ENCODE measurements around the gene CDH13. TPM values are rescaled to one million over a fixed set of nuclear protein-coding genes. Genes with fewer than 3 reads are reported as not detected.

CDH13 gene
- total and polyA plus RNA-seq, 3 experiments from 2014 or later = not detected

DNA sequence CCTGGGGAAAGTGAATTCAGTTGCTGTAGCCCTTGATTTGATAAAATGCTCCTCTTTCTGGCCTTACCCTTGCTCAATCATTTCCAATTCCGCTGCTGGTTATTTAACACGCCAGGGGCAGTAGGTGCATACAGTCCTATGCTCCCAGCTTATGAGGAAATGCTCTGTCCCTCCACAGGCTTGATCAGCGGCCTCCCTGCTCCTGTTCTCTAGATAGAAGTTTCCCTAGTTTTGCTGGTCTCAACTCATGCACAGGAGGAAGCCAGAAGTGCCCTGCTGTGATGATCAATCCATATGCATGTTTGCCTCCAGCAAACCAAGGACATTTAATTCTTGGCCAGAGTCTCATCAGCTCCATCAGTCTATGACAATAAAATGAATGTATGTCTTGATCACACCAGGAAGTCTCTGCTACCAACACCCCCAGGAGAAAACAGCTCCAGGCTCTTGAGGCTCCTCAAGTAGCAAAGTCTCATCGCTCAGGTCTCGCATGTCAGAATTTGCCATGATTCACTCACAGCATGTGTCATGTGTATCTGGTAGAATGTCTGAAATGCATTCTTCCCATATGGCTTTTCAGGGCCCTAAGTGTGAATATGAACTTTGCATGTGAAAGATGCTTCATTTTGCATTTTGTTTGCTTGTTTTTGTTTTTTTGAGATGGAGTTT lies 208.9 kb downstream of the CDH13 start:
- no peaks in the 10 kb centered on the region for H3K27me3 ChIP-seq (ENCODE audit: insufficient read depth, low read length, poor library complexity, severe bottlenecking)
- no peak overlapping the region for H3K27ac ChIP-seq (ENCODE audit: low read depth, low read length)
- H3K27me3 Mint-ChIP-seq = peaks cover 1 to 4% of the 10 kb centered on the region in 2 donors
- no peaks in the 10 kb centered on the region for H3K36me3 Mint-ChIP-seq
- H3K4me1 Mint-ChIP-seq = no peaks in the 10 kb centered on the region
- no peak for DNase-seq
- CTCF ChIA-PET = no interaction called here
- POLR2A ChIA-PET = no interaction called here
- no peak overlapping the region for H3K4me3 ChIP-seq (ENCODE audit: low read length)
- H3K4me1 ChIP-seq (ENCODE audit: insufficient read depth, low read length) = no peaks in the 10 kb centered on the region
- H3K36me3 ChIP-seq (ENCODE audit: insufficient read depth, low read length) = no peaks in the 10 kb centered on the region
- no peak overlapping the region for H3K27ac Mint-ChIP-seq
- peaks cover 0 to 2% (median 0%) of the 10 kb centered on the region in 5 donors for H3K9me3 Mint-ChIP-seq
- no peak overlapping the region for H3K4me3 Mint-ChIP-seq
- H3K9me3 ChIP-seq (ENCODE audit: low read length) = no peaks in the 10 kb centered on the region

DNA sequence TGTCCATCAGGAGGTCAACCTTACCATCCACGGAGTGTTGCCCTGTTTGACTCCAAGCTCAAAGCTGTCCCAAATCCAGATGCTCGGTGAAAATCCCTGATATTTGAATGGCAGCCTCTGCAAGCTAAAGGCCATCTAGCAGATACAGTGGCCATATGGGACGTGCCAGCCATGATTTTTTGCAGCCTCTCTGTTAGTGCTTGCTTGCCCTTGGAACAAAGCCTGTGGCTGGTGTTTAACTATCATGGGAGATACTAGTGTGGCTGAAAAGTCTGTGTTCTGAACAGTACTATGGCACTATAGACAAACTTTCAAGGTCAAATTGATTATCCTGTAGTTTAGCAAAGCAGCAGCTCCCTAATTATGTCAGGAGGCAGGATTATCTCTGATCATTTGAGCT lies 214.3 kb downstream of the CDH13 start:
- no peaks in the 10 kb centered on the region for H3K27me3 ChIP-seq (ENCODE audit: insufficient read depth, low read length, poor library complexity, severe bottlenecking)
- no peak overlapping the region for H3K27ac Mint-ChIP-seq
- H3K9me3 Mint-ChIP-seq = peaks cover 0 to 2% (median 0%) of the 10 kb centered on the region in 5 donors
- no peaks in the 10 kb centered on the region for H3K36me3 ChIP-seq (ENCODE audit: insufficient read depth, low read length)
- POLR2A ChIA-PET = no interaction called here
- H3K27ac ChIP-seq (ENCODE audit: low read depth, low read length) = no peak overlapping the region
- no peak overlapping the region for H3K4me3 Mint-ChIP-seq
- no peaks in the 10 kb centered on the region for H3K36me3 Mint-ChIP-seq
- no peak for DNase-seq
- no peaks in the 10 kb centered on the region for H3K4me1 Mint-ChIP-seq
- H3K9me3 ChIP-seq (ENCODE audit: low read length) = no peaks in the 10 kb centered on the region
- CTCF ChIA-PET = no interaction called here
- H3K27me3 Mint-ChIP-seq = peaks cover 0 to 4% of the 10 kb centered on the region in 2 donors
- no peak overlapping the region for H3K4me3 ChIP-seq (ENCODE audit: low read length)
- no peaks in the 10 kb centered on the region for H3K4me1 ChIP-seq (ENCODE audit: insufficient read depth, low read length)

DNA sequence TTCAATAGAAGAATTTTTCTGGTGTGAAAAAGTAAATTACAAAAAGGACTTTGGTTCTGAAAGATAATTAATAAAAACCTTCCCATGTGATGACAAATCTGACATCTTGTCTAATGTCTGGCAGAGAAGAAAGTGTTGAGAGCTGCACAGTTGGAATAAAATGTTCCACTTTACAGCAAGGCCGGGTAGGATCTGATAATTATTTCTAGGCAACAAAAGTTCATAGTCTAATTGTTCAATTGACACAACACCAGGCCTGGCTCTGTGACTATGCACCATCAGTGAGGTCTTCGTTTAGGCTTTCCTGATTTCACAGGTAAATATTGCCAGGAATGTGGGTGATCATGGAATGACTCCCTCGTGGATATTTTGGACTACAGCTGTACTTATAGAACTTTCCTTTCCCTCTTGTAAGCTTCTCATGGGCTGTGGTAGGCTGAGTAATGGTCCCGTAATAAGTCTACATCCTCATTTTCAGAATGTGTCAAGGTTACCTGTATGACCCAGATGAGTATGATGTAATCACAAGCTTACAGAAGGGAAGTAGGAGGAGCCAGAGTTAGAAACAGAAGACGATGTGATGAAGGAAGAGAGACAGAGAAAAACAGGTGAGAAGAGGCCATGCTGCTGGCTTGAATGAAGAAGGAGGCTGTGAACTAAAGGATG lies 217.0 kb downstream of the CDH13 start:
- CTCF ChIA-PET = no interaction called here
- no peaks in the 10 kb centered on the region for H3K9me3 ChIP-seq (ENCODE audit: low read length)
- H3K4me3 ChIP-seq (ENCODE audit: low read length) = no peak overlapping the region
- no peak for DNase-seq
- Mint-ChIP-seq H3K9me3 (peaks cover 0 to 4% (median 0%) of the 10 kb centered on the region in 5 donors), H3K36me3 (no peaks in the 10 kb centered on the region), H3K4me3 (no peak overlapping the region), H3K4me1 (no peaks in the 10 kb centered on the region), H3K27me3 (no peaks in the 10 kb centered on the region), H3K27ac (peak overlapping the region in 1 of 8 donors; percentile 43)
- POLR2A ChIA-PET = no interaction called here
- H3K27me3 ChIP-seq (ENCODE audit: insufficient read depth, low read length, poor library complexity, severe bottlenecking) = no peaks in the 10 kb centered on the region
- H3K27ac ChIP-seq (ENCODE audit: low read depth, low read length) = no peak overlapping the region
- no peaks in the 10 kb centered on the region for H3K4me1 ChIP-seq (ENCODE audit: insufficient read depth, low read length)
- no peaks in the 10 kb centered on the region for H3K36me3 ChIP-seq (ENCODE audit: insufficient read depth, low read length)

- Mint-ChIP-seq H3K4me1 (no peaks in the 10 kb centered on the region), H3K9me3 (peaks cover 0 to 2% (median under 1%) of the 10 kb centered on the region in 5 donors)
Observed at GRCh38 chr16:82845116-82845515, 218.3 kb downstream of the CDH13 start.

DNA sequence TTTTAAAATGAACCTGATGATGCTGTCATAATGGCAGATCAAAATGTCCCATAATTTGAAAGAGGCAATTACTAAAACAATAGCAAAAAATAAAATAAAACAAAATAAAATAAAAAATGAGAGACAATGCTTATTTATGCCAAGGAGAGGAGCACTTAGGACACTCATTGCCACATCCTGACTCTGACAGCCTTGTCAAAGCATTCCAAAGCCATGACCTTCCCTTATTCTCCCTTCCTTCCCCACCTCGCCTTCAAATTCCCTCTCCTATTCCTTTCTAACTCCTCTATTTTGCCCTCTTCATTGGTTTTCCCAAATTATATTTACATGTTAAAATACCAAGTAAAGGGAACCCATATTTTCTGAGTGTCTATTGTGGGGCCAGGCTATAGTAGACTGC lies 220.0 kb downstream of the CDH13 start:
- H3K9me3 Mint-ChIP-seq = peaks cover 0 to 5% (median 2%) of the 10 kb centered on the region in 5 donors
- ChIA-PET POLR2A (no interaction called here), CTCF (no interaction called here)
- Histone ChIP-seq H3K4me1 (ENCODE audit: insufficient read depth, low read length) (no peaks in the 10 kb centered on the region), H3K9me3 (ENCODE audit: low read length) (no peaks in the 10 kb centered on the region), H3K27ac (ENCODE audit: low read depth, low read length) (no peak overlapping the region), H3K27me3 (ENCODE audit: insufficient read depth, low read length, poor library complexity, severe bottlenecking) (no peaks in the 10 kb centered on the region), H3K36me3 (ENCODE audit: insufficient read depth, low read length) (no peaks in the 10 kb centered on the region), H3K4me3 (ENCODE audit: low read length) (no peak overlapping the region)
- no peaks in the 10 kb centered on the region for H3K36me3 Mint-ChIP-seq
- no peak overlapping the region for H3K27ac Mint-ChIP-seq
- H3K4me1 Mint-ChIP-seq = no peaks in the 10 kb centered on the region
- no peak for DNase-seq
- H3K27me3 Mint-ChIP-seq = no peaks in the 10 kb centered on the region
- H3K4me3 Mint-ChIP-seq = no peak overlapping the region

More at GRCh38 chr16:82845116-82845515, 218.3 kb downstream of the CDH13 start:
- Histone ChIP-seq H3K4me3 (ENCODE audit: low read length) (no peak overlapping the region), H3K27me3 (ENCODE audit: insufficient read depth, low read length, poor library complexity, severe bottlenecking) (no peaks in the 10 kb centered on the region), H3K36me3 (ENCODE audit: insufficient read depth, low read length) (no peaks in the 10 kb centered on the region), H3K27ac (ENCODE audit: low read depth, low read length) (no peak overlapping the region), H3K9me3 (ENCODE audit: low read length) (no peaks in the 10 kb centered on the region), H3K4me1 (ENCODE audit: insufficient read depth, low read length) (no peaks in the 10 kb centered on the region)
- no peaks in the 10 kb centered on the region for H3K36me3 Mint-ChIP-seq
- POLR2A ChIA-PET = no interaction called here
- CTCF ChIA-PET = no interaction called here
- no peak overlapping the region for H3K27ac Mint-ChIP-seq
- H3K4me3 Mint-ChIP-seq = no peak overlapping the region
- H3K27me3 Mint-ChIP-seq = no peaks in the 10 kb centered on the region
- no peak for DNase-seq

GRCh38 chr16:82848013-82848412 lies 221.2 kb downstream of the CDH13 start:
- no peaks in the 10 kb centered on the region for H3K36me3 ChIP-seq (ENCODE audit: insufficient read depth, low read length)
- no peak for DNase-seq
- no peak overlapping the region for H3K4me3 ChIP-seq (ENCODE audit: low read length)
- no peaks in the 10 kb centered on the region for H3K36me3 Mint-ChIP-seq
- H3K27me3 ChIP-seq (ENCODE audit: insufficient read depth, low read length, poor library complexity, severe bottlenecking) = no peaks in the 10 kb centered on the region
- CTCF ChIA-PET = no interaction called here
- peaks cover 0 to 5% (median 2%) of the 10 kb centered on the region in 5 donors for H3K9me3 Mint-ChIP-seq
- H3K27ac ChIP-seq (ENCODE audit: low read depth, low read length) = no peak overlapping the region
- H3K4me3 Mint-ChIP-seq = no peak overlapping the region
- H3K4me1 ChIP-seq (ENCODE audit: insufficient read depth, low read length) = no peaks in the 10 kb centered on the region
- H3K4me1 Mint-ChIP-seq = no peaks in the 10 kb centered on the region
- POLR2A ChIA-PET = no interaction called here
- no peak overlapping the region for H3K27ac Mint-ChIP-seq
- no peaks in the 10 kb centered on the region for H3K9me3 ChIP-seq (ENCODE audit: low read length)
- H3K27me3 Mint-ChIP-seq = peaks cover 0 to 4% of the 10 kb centered on the region in 2 donors

- Mint-ChIP-seq H3K27me3 (peaks cover 3 to 4% of the 10 kb centered on the region in 2 donors), H3K4me1 (no peaks in the 10 kb centered on the region)
- CTCF ChIA-PET = no interaction called here
Observed at GRCh38 chr16:82852388-82853008, 225.7 kb downstream of the CDH13 start.

DNA sequence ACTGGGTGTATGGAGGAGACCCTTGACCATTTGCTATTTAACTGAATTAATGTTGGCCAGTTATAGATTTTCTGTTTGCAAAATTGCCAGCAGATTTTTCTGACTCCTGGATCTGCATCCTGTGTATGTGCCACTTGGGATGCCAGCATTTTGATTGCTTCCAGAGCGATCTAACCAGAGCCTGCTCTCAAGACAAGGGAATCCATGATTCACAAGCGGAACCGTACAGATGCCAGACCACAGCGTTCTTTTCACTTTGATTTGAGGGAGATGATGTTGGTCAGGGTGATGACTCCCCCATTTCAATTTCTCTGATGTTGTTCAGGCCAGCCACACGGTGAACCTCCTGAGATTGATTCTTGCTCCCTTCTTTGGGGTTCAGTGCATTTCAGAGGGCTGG lies 228.7 kb downstream of the CDH13 start:
- ChIA-PET POLR2A (no interaction called here), CTCF (no interaction called here)
- Histone ChIP-seq H3K4me1 (ENCODE audit: insufficient read depth, low read length) (no peaks in the 10 kb centered on the region), H3K36me3 (ENCODE audit: insufficient read depth, low read length) (no peaks in the 10 kb centered on the region), H3K27me3 (ENCODE audit: insufficient read depth, low read length, poor library complexity, severe bottlenecking) (no peaks in the 10 kb centered on the region), H3K4me3 (ENCODE audit: low read length) (no peak overlapping the region), H3K9me3 (ENCODE audit: low read length) (no peaks in the 10 kb centered on the region), H3K27ac (ENCODE audit: low read depth, low read length) (no peak overlapping the region)
- Mint-ChIP-seq H3K27me3 (peaks cover 3 to 4% of the 10 kb centered on the region in 2 donors), H3K4me3 (no peak overlapping the region), H3K36me3 (no peaks in the 10 kb centered on the region), H3K4me1 (no peaks in the 10 kb centered on the region), H3K27ac (no peak overlapping the region), H3K9me3 (peaks cover 0 to 5% (median 0%) of the 10 kb centered on the region in 5 donors)
- no peak for DNase-seq

More at GRCh38 chr16:82852388-82853008, 225.7 kb downstream of the CDH13 start:
- Mint-ChIP-seq H3K27ac (no peak overlapping the region), H3K36me3 (no peaks in the 10 kb centered on the region), H3K4me3 (no peak overlapping the region), H3K9me3 (peaks cover 0 to 8% (median 0%) of the 10 kb centered on the region in 5 donors)
- Histone ChIP-seq H3K27ac (ENCODE audit: low read depth, low read length) (no peak overlapping the region), H3K27me3 (ENCODE audit: insufficient read depth, low read length, poor library complexity, severe bottlenecking) (no peaks in the 10 kb centered on the region), H3K9me3 (ENCODE audit: low read length) (no peaks in the 10 kb centered on the region), H3K4me3 (ENCODE audit: low read length) (no peak overlapping the region), H3K36me3 (ENCODE audit: insufficient read depth, low read length) (no peaks in the 10 kb centered on the region), H3K4me1 (ENCODE audit: insufficient read depth, low read length) (no peaks in the 10 kb centered on the region)
- POLR2A ChIA-PET = no interaction called here
- no peak for DNase-seq
